ENCODE measurements around the gene ATG9B.

DNA sequence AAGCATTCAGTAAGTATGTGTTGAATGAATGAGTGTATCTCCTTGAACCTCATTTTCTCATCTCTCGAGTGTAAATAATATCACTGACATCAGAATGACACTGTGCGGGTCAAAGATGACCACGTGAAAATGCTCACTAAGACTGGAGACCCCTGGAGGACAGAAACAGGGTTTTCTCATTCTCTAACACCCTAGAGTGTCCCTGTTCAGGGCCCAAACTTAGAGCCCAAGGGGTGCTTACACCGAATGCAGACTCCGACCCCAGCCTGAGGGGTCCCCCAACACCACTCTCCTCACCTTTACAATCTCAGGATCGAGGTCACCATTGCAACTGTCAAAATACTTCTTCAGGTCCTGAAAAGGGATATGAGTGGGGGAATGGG is 32.0 kb upstream of the ATG9B start:
- TF ChIP-seq, protein P1, sequence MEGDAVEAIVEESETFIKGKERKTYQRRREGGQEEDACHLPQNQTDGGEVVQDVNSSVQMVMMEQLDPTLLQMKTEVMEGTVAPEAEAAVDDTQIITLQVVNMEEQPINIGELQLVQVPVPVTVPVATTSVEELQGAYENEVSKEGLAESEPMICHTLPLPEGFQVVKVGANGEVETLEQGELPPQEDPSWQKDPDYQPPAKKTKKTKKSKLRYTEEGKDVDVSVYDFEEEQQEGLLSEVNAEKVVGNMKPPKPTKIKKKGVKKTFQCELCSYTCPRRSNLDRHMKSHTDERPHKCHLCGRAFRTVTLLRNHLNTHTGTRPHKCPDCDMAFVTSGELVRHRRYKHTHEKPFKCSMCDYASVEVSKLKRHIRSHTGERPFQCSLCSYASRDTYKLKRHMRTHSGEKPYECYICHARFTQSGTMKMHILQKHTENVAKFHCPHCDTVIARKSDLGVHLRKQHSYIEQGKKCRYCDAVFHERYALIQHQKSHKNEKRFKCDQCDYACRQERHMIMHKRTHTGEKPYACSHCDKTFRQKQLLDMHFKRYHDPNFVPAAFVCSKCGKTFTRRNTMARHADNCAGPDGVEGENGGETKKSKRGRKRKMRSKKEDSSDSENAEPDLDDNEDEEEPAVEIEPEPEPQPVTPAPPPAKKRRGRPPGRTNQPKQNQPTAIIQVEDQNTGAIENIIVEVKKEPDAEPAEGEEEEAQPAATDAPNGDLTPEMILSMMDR (conservative IDR thresholded peaks at IDR 0.05 in 1 of 2, IDR thresholded peaks at IDR 0.05 in 1 of 2; ENCODE audit: low read depth in 1 of 2, low read length in 2 of 2), result no peak
- TF ChIP-seq EZH2 (IDR thresholded peaks at IDR 0.05; ENCODE audit: low read length, missing control alignments), result no peak

All from fibroblast of lung (primary cell).